PC-9 (cell line): ENCODE measurements around the gene TESMIN.

ENCODE experiments used
- CTCF ChIP-seq: fragments of 200-600 bp; sonication (generic); conservative IDR thresholded peaks from 2 replicates; pipeline ENCODE4 v1.6.1; 2017; ENCODE audit warnings: mixed run types, antibody characterized with exemption, mild to moderate bottlenecking, moderate library complexity
- EZH2 ChIP-seq: fragments of 200-600 bp; sonication (generic); IDR thresholded peaks from 2 replicates; pipeline ENCODE4 v1.8.0; 2017; ENCODE audit warnings: antibody characterized with exemption, low read depth

DNA sequence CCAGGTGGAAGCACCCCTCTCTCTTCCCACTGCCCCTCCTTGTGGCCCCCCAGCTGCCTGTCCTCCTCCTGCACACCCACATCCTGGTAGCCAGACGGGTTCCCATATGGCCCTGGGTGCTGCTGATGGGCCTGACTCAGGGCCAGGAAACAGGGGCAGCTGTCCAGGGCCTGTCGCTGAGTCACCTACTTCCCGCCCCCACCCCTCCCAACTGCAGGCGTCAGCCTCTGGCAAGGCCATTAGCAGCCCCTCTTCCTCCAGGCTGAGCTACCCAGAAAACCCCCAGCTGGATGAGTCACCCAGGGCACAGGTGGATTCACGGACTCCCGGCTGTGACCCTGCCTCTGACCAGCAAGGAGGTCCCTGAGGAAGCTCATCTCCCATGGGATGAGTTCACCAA lies 73.9 kb downstream of the TESMIN start:
- TF ChIP-seq CTCF = no peak
- no peak for TF ChIP-seq EZH2
